H1 (cell line): Measurements from ENCODE around the gene RAB40C.
A peak's percentile ranks its signal among the peaks of the same experiment; 100 is the strongest.

ENCODE experiments used
- CREB1 ChIP-seq: IDR thresholded peaks from 2 replicates; pipeline ENCODE4 v1.6.1; 2012; ENCODE audit warnings: inconsistent platforms
- E2F6 ChIP-seq: IDR thresholded peaks from 2 replicates; pipeline ENCODE4 v1.6.1; 2012; ENCODE audit warnings: inconsistent platforms
- GABPA ChIP-seq: IDR thresholded peaks from 2 replicates; pipeline ENCODE4 v1.6.1; 2011; ENCODE audit warnings: mild to moderate bottlenecking, low read length, moderate library complexity, borderline replicate concordance; ENCODE audit not compliant: insufficient read depth
- HDAC6 ChIP-seq: IDR thresholded peaks from one replicate; pipeline ENCODE4 v1.7.1; 2012; ENCODE audit warnings: low read depth, mild to moderate bottlenecking, inconsistent platforms, low read length, moderate library complexity
- JUN ChIP-seq: IDR thresholded peaks from 2 replicates; pipeline ENCODE4 v1.6.1; 2011; ENCODE audit warnings: low read depth, mild to moderate bottlenecking, improper control_type of control experiment, low read length
- JUND ChIP-seq: IDR thresholded peaks from 2 replicates; pipeline ENCODE4 v1.6.1; 2011; ENCODE audit warnings: mild to moderate bottlenecking, improper control_type of control experiment, low read length
- KDM1A ChIP-seq: fragments of 200-600, 300-600 bp; sonication (generic); IDR thresholded peaks from 2 replicates; pipeline ENCODE4 v1.7.1; 2016; ENCODE audit warnings: mild to moderate bottlenecking, low read length, borderline replicate concordance
- POLR2A ChIP-seq, 2 experiments: IDR thresholded peaks; 1 replicate in 1 of 2; 2 replicates in 1 of 2; pipeline ENCODE4 v1.6.1; 2011; ENCODE audit warnings: low read depth in 2 of 2, low read length in 2 of 2, mild to moderate bottlenecking in 2 of 2; ENCODE audit errors: control extremely low read depth in 1 of 2
- ZNF274 ChIP-seq: IDR thresholded peaks from 2 replicates; pipeline ENCODE4 v1.7.0; 2012; ENCODE audit warnings: low read length, borderline replicate concordance; ENCODE audit errors: extremely low read depth
- TF ChIP-seq, protein P1 (sequence below), 3 experiments: IDR thresholded peaks; 1 replicate in 2 of 3; 2 replicates in 1 of 3; pipeline versions ENCODE4 v1.5.1 to v1.6.1; 2011; ENCODE audit warnings: low read length in 3 of 3, mild to moderate bottlenecking in 3 of 3, inconsistent platforms in 2 of 3, low read depth in 1 of 3, moderate library complexity in 1 of 3; ENCODE audit not compliant: insufficient read depth in 1 of 3; ENCODE audit errors: control extremely low read depth in 1 of 3

DNA sequence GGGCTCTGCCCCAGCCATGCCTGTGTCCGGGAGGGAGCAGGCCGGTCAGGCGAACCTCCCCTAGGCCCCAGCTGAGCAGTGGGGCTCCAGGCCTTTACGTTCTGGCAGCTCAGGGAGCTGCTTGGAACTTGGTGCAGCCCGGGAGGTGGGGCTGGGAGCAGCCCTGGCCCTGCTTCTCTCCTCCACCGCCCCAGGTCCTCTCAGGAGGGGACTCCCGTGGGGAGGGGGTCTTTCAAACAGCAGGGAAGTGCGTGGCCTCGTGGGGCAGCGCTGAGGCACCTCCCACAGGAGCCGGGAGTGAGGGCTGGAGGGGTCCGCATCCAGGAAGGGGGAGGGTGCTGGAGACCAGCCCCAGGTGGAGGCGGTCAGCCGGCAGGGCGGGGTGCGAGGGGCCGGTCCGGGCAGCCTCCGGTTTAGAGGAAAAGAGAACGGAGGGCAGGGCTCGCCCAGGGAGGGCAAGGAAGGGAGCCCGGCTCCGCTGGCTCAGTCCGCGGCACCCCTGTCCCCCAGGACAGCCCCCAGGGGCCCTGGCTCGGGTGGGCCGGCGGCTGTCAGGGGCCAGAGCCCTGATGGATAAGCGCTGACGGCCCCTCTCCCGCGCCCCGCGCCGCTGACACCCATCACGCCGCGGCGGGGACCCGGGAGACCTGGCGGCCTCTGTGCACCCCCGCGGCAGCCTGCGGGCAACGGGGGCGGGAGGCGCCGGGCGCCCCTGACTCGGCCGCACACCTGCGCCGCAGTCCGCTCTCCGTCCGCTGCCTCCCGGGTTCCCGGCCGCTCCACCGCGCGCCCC is 30.3 kb upstream of the RAB40C start:
- TF ChIP-seq E2F6, result no peak
- TF ChIP-seq CREB1, result no peak
- no peak for TF ChIP-seq JUN
- TF ChIP-seq KDM1A, result no peak
- no peak for TF ChIP-seq JUND
- peak; percentile 12; the same call in 1 of the 2 replicates for TF ChIP-seq GABPA
- TF ChIP-seq ZNF274, result no peak
- TF ChIP-seq, protein P1, sequence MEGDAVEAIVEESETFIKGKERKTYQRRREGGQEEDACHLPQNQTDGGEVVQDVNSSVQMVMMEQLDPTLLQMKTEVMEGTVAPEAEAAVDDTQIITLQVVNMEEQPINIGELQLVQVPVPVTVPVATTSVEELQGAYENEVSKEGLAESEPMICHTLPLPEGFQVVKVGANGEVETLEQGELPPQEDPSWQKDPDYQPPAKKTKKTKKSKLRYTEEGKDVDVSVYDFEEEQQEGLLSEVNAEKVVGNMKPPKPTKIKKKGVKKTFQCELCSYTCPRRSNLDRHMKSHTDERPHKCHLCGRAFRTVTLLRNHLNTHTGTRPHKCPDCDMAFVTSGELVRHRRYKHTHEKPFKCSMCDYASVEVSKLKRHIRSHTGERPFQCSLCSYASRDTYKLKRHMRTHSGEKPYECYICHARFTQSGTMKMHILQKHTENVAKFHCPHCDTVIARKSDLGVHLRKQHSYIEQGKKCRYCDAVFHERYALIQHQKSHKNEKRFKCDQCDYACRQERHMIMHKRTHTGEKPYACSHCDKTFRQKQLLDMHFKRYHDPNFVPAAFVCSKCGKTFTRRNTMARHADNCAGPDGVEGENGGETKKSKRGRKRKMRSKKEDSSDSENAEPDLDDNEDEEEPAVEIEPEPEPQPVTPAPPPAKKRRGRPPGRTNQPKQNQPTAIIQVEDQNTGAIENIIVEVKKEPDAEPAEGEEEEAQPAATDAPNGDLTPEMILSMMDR (IDR thresholded peaks at IDR 0.05; ENCODE audit: control extremely low read depth in 1 of 3, insufficient read depth in 1 of 3, low read depth in 1 of 3, low read length in 3 of 3), result no peak
- no peak for TF ChIP-seq HDAC6
- no peak for TF ChIP-seq POLR2A (IDR thresholded peaks at IDR 0.05; ENCODE audit: control extremely low read depth in 1 of 2, low read depth in 2 of 2, low read length in 2 of 2)
